Tongue (tissue), 2 donors: ENCODE results near the gene HSPG2. TPM values are rescaled to one million over a fixed set of nuclear protein-coding genes. Genes with fewer than 3 reads are reported as not detected.

ENCODE experiments used
- DNase-seq: peaks from one replicate; pipeline ENCODE4 v3.0.0-alpha.2; 2015
- total RNA-seq: library from RNA; depleted of rRNA; stranded (reverse); fragments of >200 nt; gene quantifications from one replicate; pipeline ENCODE4 v1.2.3, GENCODE V29; 2014

HSPG2 gene
- total RNA-seq, 1 donor from 2014 or later: 381 TPM

DNA sequence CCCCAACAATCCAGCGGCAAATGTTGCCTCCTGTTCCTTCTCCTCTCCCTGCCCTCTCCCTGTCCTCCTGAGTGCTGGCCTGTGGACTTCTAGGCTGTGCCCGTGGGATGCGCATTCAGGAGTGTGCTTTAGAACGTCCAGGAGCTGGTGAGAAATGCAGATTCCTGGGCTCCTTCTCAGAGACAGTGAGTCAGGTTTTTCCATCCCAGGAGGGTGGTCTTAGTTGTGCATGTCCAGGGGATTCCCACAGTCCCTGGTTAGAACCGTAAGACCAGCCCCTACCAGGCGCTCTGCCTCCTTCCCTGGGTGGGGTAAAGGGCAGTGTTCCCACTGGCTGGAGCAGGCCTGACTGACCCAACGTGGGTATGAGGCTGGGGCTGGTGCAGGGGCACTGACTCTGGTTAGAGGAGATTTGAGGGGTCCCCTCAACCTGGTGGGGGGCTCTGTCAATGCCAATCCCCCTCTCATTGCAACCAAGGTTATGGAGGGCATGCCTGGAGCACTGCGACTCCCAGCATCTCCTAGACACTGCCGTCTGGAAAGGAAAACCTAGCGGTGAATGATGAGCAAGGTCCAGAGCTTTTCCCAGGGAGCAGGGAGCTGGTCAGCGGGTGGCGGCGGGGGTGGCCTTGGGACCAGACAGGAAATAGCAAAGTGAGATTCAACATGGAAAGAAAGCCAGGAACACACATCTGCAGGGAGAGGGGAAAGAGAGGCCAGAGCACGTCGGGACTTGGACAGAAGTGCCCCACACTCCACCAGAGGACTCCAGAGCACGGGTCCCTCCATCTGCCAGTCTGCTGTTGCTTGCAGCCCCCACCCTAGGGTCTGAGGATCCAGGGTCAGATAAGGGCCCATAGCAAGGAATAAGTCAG lies 38.5 kb downstream of the HSPG2 start:
- no peak for DNase-seq

GRCh38 chr1:21897844-21898243 lies 39.3 kb downstream of the HSPG2 start:
- DNase-seq: no peak

DNA sequence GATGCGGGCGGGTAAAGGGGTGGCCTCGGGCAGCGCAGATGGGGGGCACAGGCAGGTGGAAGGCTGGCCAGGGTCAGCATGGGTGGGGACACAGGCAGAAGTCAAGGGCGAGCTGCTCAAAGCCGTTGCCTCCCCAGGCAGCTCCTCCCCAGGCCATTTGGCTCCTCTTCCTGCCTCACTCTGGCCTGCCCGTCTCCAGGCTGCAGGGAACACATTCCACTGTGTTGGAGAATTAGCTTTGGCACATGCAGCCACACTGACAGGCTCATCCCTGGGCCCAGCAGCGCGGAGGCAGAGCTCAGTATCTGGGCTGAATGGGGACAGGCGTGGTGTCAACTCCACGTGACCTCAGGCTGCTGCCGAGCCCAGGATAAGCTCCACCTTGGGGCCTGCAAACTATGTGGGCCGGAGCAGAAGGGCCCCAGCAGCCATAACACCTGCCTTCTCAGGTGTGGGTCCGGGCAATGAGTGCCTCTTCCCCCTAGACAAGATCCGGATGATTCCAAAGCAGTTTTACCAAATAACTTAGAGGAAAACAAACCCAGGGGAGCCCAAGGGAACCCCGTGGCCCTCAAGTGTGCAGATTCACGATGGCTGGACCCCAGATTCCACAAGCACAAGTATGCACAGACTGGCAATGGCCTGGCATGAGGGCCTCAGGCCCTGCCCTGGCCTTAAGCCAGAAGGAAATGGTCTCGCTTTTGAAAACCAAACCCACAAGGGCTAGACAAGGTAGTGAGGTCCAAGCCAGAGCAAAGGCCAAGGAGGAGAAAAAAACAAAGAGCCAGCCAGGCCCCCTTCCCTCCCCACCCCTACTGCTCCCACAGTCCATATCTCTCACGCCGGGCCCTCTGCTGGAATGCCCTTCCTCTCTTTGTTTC lies 40.2 kb downstream of the HSPG2 start:
- DNase-seq: peak; percentile 84

GRCh38 chr1:21896026-21896425 lies 41.1 kb downstream of the HSPG2 start:
- DNase-seq: no peak

DNA sequence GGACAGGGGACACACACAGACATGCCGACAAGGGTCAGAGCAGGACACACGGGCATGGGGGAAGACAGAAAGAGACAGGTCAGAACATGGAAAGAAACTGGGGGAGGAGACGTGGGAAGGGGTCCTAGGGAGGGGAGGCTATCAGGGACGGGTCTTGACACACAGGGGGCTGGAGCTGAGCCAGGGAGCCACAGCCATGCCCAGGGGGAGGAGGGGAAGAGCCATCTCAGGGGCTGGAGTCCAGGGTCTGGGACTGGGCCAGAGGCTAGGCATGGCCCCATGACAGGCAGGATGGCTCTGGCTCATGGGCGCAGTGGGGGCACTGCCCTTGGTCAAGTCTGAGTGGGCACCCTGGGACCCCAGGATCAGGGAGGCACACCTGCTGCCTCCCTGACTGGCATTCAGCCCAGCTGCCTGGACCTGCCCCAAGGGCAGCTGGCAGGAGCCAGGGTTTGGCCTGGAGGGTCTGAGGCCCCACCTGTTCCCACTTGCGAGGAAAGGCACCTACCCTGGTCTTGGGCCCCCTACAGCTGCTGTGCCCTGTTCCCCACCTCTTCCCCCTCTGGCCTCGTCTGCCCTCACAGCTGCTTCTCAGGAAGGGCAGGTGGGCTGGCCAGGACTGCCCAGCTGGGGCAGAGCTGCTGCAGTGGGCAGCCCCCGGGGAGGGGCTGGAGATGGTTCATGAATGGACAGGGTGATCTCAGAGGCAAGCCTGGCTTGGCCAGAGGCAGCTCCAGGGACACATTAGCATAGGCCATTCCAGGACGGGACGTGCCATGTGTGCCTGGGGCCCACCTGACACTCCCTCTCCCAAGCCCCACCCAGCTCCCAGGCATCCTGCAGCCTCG lies 42.9 kb downstream of the HSPG2 start:
- peak; percentile 75 for DNase-seq

GRCh38 chr1:21893046-21893805 lies 43.9 kb downstream of the HSPG2 start:
- DNase-seq: no peak

GRCh38 chr1:21891621-21892479 lies 45.3 kb downstream of the HSPG2 start:
- no peak for DNase-seq

DNA sequence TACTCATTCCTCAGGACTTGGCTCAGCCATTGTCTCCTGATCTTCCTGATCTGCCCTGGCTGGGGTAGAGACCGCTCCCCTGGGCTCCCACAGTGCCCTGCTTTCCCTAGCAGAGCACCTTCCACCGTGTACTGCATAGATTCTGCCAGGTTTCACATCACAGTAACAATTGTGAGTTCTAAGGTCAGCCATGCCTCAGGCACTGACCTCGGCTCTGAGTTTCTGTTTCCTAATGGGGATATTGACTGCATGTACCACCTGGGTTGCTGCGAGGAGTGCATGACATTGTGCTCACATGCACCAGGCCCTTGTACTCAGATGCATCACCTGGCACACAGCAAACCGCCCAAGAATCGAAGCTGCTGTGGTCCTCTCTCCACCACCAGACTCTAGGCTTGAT lies 46.0 kb downstream of the HSPG2 start:
- DNase-seq: no peak

GRCh38 chr1:21888500-21888899 lies 48.6 kb downstream of the HSPG2 start:
- no peak for DNase-seq

DNA sequence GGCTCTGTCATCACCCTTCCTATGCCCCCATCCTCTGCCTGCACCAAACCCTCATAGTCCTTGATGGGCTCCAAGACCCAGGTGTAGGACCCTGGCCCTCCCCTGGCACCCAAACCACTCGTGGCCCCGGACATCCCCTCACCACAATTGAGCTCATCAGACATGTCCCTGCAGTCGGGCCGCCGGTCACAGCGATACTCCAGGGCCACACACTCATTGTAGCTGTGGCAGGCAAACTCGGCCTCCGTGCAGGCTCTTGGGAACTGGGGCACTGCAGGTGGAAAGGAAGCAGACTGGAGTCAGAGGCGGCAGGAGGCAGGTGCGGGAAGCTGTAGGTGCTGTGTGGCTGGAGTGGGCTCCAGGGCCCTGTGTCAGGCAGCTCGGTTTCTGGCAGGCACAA lies 49.3 kb downstream of the HSPG2 start:
- no peak for DNase-seq

DNA sequence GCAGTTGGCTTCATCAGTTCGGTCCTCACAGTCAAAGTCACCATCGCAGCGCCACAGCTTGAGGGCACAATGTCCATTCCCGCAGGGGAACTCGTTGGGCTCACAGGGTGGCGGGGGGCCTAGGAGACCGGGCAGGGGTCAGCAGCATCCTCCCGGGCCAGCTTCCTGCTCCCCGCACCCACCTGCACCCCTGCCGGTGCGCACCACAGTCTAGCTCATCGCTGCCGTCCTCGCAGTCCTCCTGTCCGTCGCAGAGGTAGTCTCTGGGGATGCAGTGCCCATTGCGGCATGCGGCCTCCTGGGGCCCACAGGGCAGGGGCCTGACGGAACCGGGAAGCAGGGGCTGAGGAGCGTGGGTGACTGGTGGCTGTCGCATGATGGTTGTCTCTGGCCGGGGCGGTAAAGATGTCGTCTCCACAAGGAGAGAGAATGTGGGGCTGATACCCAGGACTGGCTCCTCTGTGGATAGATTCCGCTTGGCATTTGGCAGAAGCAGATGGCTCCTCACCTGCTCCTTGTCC lies 49.8 kb downstream of the HSPG2 start:
- DNase-seq: no peak

GRCh38 chr1:21886486-21887215 lies 50.5 kb downstream of the HSPG2 start:
- no peak for DNase-seq

GRCh38 chr1:21885236-21886037 lies 51.7 kb downstream of the HSPG2 start:
- no peak for DNase-seq

DNA sequence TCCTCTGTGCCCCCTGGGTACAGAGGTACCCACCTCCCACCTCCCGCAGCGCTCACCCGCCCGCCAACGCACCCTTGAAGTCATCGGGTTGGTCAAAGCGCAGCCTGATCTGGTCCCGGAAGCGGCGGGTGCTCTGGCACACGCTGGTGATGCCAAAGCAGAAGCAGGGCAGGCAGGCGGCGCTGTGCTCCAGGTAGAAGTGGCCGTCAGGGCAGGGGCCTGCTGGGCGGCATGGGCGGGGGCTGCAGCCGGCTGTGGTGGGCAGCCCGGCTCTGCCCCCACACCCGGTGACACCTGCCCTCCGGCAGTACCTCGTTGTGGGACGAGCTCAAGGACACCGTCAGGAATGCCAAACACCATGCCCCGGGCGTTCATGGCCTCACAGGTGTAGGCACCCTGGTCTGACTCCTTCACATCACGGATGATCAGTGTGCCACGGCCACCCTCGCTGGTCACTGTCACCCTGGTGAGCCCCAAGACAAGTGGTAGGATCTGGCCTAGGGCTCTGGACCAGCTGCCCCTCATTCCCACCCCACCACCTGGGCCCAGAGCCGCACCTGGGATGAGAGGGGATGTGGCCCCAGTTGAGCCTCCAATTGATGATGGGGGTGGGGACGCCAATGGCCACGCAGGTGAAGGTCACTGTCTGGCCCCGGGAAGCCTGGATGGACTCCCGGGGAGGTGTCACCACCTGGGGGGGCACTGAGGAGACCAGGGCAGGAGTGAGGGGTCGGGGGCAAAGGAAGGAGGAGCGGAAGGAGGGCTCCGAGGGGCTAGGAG lies 52.5 kb downstream of the HSPG2 start:
- DNase-seq: no peak

DNA sequence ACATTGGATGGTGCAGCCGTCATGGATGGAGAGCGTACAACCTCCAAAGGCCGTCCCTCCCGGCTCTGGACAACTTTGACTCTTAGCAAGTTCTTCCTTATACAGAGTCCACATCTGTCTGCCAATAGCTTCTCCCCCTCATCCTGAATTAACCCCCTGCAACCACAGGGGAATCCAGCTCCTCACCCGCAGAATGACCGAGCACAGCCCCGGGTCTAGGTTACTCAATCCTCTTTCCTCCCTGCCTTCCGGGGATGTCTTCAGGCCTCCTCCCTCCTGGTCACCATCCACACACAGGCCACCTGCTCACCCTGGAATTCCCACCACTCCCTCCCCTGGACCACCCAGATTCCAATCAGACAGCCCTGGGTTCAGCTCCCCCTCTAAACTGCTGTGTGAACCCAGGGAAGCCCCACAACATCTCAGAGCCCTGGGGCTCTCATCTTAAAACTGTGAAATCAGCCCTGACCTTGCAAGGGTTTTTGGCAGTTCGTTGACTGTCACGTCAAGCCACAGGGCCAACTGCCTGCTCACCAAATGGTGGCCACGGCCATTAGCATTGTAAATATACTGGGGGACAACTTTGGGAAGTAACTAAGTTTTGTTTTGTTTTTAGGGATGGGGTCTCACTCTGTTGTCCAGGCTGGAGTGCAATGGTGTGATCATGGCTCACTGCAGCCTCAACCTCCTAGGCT lies 54.2 kb downstream of the HSPG2 start:
- DNase-seq: no peak

GRCh38 chr1:21881250-21881649 lies 55.9 kb downstream of the HSPG2 start:
- DNase-seq: no peak

GRCh38 chr1:21880619-21880970 lies 56.5 kb downstream of the HSPG2 start:
- no peak for DNase-seq
